MM.1S (cell line): ENCODE measurements around the gene SETD1A.

ENCODE experiments used
- EZH2 ChIP-seq: fragments of 300-600 bp; sonication (generic); optimal IDR thresholded peaks from 2 replicates; pipeline ENCODE3; 2017; ENCODE audit warnings: low read depth, mild to moderate bottlenecking, antibody characterized with exemption, low read length, mixed read lengths
- EZH2phosphoT487 ChIP-seq: fragments of 300-600 bp; sonication (generic); IDR thresholded peaks from 2 replicates; pipeline ENCODE4 v1.6.1; 2018; ENCODE audit warnings: antibody characterized with exemption, low read length
- TF ChIP-seq, protein P1 (sequence below): fragments of 300-600 bp; sonication (generic); IDR thresholded peaks from 2 replicates; pipeline ENCODE4 v1.5.1; 2016; ENCODE audit warnings: antibody characterized with exemption, low read length, mixed read lengths

DNA sequence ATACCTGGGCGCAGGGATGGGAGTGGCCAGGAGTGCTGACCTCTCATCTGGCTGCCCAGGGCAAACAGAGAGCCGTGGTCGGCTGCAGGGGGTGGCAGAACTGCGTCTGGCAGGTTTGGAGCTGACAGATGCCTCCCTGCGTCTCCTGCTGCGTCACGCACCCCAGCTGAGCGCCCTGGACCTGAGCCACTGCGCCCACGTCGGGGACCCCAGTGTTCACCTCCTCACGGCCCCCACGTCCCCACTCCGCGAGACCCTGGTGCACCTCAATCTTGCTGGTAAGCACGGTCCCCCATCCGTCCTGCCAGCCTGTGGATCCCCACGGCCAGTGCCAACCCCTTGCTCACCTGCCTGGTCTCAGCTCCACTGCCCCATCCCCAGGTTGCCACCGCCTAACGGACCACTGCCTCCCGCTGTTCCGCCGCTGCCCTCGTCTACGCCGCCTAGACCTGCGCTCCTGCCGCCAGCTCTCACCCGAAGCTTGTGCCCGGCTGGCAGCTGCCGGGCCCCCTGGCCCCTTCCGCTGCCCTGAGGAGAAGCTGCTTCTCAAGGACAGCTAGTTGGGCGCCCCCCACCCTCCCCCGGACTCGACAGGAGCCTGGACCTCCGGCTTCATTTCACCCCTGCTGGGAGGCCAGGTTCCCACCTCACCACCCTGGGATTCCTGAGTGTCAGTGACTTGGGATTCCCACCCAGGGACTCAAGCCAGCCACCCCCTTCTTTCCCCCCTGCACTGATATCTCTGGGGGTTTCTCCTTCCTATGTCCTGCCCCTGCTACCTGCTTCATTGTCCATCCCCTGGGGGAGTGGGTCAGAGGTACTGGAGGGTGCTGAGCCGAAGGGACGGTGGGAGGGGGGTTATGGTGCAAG lies 10.6 kb upstream of the SETD1A start:
- TF ChIP-seq, protein P1, sequence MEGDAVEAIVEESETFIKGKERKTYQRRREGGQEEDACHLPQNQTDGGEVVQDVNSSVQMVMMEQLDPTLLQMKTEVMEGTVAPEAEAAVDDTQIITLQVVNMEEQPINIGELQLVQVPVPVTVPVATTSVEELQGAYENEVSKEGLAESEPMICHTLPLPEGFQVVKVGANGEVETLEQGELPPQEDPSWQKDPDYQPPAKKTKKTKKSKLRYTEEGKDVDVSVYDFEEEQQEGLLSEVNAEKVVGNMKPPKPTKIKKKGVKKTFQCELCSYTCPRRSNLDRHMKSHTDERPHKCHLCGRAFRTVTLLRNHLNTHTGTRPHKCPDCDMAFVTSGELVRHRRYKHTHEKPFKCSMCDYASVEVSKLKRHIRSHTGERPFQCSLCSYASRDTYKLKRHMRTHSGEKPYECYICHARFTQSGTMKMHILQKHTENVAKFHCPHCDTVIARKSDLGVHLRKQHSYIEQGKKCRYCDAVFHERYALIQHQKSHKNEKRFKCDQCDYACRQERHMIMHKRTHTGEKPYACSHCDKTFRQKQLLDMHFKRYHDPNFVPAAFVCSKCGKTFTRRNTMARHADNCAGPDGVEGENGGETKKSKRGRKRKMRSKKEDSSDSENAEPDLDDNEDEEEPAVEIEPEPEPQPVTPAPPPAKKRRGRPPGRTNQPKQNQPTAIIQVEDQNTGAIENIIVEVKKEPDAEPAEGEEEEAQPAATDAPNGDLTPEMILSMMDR, result no peak
- TF ChIP-seq EZH2phosphoT487 (no peak), EZH2 (no peak)
